Mesenteric fat pad (tissue), 1 donor: ENCODE data around the gene ZNF581. TPM values are rescaled to one million over a fixed set of nuclear protein-coding genes. Genes with fewer than 3 reads are reported as not detected.

Experiments used
- DNase-seq: peaks from one replicate; pipeline ENCODE4 v3.0.0-alpha.2; 2020; ENCODE audit warnings: low spot score
- total RNA-seq: library from RNA; stranded (reverse); fragmentation: NEBNext Ultra II Directional; extraction: Animal tissue kit (Norgen Biotek cat#: 25700); gene quantifications from one replicate; pipeline ENCODE4 v1.2.1, GENCODE V29; 2021
- donor health status: DM: yes; HTN: yes; CAD: no.

Gene ZNF581
- total RNA-seq, 1 donor from 2014 or later, result 11.3 TPM

- no peak for DNase-seq
Measured at GRCh38 chr19:55647732-55648584, 4.5 kb downstream of the ZNF581 start, which contains the start of gene CCDC106. CCDC106 (plus strand) TSS chr19:55648212; CDS start chr19:55649047, 835 bp downstream.

- DNase-seq, result no peak
Measured at GRCh38 chr19:55648585-55649267, 5.3 kb downstream of the ZNF581 start.

- DNase-seq, result no peak
Measured at GRCh38 chr19:55649268-55650125, 6.0 kb downstream of the ZNF581 start.

GRCh38 chr19:55650126-55650557 is 6.7 kb downstream of the ZNF581 start:
- DNase-seq, result no peak

GRCh38 chr19:55650602-55651230 is 7.3 kb downstream of the ZNF581 start:
- no peak for DNase-seq

GRCh38 chr19:55651236-55651635 is 7.8 kb downstream of the ZNF581 start:
- DNase-seq, result no peak

- DNase-seq, result no peak
Measured at GRCh38 chr19:55652311-55653128, 9.1 kb downstream of the ZNF581 start.

GRCh38 chr19:55653651-55654322 is 10.3 kb downstream of the ZNF581 start:
- DNase-seq, result peak; percentile 99

GRCh38 chr19:55654323-55654867 is 10.9 kb downstream of the ZNF581 start:
- peak; percentile 99 for DNase-seq

- peak; percentile 98 for DNase-seq
Measured at GRCh38 chr19:55654868-55655647, 11.6 kb downstream of the ZNF581 start, which contains the start of gene U2AF2. U2AF2 (plus strand) TSS chr19:55655035; CDS start chr19:55655105, 70 bp downstream.

- DNase-seq, result no peak
Measured at GRCh38 chr19:55655648-55656040, 12.2 kb downstream of the ZNF581 start.

GRCh38 chr19:55656552-55656951 is 13.1 kb downstream of the ZNF581 start:
- DNase-seq, result no peak

GRCh38 chr19:55656988-55657747 is 13.7 kb downstream of the ZNF581 start:
- no peak for DNase-seq

GRCh38 chr19:55658846-55659459 is 15.5 kb downstream of the ZNF581 start:
- no peak for DNase-seq

- no peak for DNase-seq
Measured at GRCh38 chr19:55659822-55660221, 16.4 kb downstream of the ZNF581 start.

- DNase-seq, result no peak
Measured at GRCh38 chr19:55660404-55660803, 17.0 kb downstream of the ZNF581 start.

- DNase-seq, result no peak
Measured at GRCh38 chr19:55660991-55661390, 17.5 kb downstream of the ZNF581 start.
